NCI-H2196 (cell line): ENCODE data around the gene GCSAM.

Experiments
- DNase-seq: peaks from one replicate; lab custom pipeline; 2025; ENCODE audit not compliant: unreplicated experiment; lab: John Stamatoyannopoulos, UW

Gene GCSAM, protein sequence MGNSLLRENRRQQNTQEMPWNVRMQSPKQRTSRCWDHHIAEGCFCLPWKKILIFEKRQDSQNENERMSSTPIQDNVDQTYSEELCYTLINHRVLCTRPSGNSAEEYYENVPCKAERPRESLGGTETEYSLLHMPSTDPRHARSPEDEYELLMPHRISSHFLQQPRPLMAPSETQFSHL

GRCh38 chr3:112132975-112133448, at the start of gene GCSAM:
GCSAM (minus strand) TSS chr3:112133248; CDS start chr3:112133120, 128 bp downstream.
- no peak for DNase-seq

GRCh38 chr3:112175646-112176045, 42.6 kb upstream of the GCSAM start:
- no peak for DNase-seq

GRCh38 chr3:112175037-112175436, 42.0 kb upstream of the GCSAM start:
- DNase-seq, result no peak

DNA sequence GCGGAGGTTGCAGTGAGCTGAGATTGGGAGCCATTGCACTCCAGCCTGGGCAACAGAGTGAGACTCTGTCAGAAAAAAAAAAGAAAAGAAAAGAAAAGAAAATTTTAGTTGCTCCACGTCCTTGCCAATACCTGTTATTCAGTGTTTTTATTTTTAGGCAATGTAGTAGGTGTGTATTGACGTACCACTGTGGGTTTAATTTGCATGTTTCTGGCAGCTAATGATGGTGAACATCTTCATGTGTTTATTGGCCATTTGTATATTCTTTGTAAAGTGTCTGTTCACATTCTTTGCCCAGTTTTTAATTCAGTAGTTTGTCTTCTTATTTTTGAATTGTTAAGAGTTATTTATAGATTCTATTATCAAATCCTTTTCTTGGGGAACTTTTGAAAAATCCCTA, 38.1 kb upstream of the GCSAM start:
- DNase-seq, result no peak

DNA sequence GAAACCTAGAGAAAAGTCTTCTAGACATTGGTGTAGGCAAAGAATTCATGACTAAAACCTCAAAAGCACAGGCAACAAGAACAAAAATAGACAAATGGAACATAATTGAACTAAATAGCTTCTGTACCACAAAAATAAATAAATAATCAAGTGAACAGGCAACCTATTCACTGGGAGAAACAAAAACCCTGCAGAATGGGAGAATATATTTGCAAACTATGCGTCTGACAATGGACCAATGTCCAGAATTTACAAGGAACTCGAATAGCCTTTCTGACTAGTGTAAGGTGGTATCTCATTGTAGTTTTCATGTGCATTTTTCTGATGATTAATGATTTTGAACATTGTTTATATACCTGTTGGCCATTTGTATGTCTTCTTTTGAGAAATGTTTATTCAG, 37.0 kb upstream of the GCSAM start:
- DNase-seq, result no peak

DNA sequence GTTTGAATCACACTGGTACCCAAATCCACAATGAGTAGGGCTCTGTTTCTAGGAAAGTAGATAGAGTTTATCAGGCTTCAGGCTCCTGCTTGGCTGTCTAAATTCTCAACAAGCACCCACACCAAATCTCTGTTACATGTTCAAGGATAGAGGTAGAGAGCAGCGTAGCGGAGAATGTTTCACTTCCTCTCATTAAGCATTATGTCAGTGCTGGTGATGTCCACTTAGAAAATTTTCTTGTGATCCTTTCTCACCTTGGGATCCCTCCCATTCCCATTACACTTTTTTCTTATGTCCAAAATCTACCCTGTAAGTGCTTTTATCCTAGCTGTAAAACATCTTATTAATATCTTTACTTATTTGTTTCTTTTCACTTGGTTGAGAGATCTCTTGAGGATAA, 34.7 kb upstream of the GCSAM start:
- no peak for DNase-seq

DNA sequence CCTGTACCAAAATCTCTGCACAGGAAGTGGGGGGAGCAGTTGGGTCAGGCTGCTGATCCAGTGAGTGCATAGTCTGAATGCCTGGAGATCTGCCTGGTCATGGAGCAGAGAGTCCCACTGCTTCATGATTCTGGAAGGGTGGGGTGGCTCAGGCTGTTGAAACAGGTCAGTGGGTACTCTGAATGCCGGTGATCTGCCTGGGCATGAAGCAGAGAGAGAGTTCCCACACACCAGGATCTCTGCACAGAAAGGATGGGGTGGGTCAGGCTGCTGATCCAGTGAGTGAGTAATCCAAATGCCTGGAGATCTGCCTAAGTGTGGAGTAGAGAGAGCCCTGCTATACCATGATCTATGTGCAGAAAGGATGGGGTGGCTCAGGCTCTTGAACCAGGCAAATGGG, 16.1 kb upstream of the GCSAM start:
- DNase-seq, result no peak

DNA sequence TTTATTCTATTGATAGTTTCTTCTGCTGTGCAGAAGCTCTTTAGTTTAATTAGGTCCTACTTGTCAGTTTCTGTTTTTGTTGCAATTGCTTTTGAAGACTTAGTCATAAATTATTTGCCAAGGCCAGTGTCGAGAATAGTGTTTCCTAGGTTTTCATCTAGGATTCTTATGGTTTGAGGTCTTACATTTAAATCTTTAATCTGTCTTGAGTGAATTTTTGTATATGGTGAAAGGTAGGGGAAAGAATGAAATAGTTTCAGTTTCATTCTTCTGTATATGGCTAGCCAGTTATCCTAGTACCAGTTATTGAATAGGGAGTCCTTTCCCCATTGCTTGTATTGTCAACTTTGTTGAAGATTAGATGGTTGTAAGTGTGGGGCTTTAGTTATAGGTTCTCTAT, 10.6 kb upstream of the GCSAM start:
- no peak for DNase-seq

- no peak for DNase-seq
Observed at GRCh38 chr3:112143251-112143650, 10.2 kb upstream of the GCSAM start.

DNA sequence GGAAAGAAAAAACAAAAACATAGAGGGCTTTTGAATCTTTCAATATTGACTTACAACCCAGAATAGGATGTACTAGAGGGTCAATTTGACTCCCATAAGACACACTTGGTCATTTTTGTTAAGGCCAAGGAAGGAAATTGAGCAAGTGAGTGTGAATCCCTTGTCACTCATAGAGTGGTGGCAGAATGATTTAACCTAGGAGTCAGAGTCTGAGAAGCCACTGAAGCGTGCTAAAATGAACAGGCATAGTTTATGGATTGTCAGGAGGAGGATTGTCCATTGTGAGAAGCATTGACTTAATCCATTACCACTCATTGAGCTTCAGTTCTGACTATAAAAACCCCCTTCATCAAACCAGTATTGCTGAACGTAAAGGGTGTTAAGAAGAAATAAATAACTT, 8.2 kb upstream of the GCSAM start:
- no peak for DNase-seq

DNA sequence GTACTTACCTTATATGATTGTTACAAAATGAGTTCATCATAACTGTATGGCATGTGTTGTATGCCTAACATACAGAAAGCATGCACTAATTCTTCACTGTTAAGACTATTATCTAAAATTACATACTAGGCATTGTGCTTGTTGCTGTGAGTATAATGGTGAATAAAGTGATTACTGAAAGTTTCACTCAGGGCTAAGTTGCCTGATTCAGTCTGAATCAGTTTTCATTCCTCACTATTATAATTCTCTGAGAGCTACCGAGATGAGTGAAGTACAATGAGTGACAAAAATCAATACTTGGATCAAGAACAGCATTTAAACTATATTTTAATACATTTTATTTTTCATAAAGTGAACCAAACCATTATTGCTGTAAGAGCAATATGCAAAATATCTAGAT, 7.5 kb upstream of the GCSAM start:
- no peak for DNase-seq

GRCh38 chr3:112138219-112138969, 5.3 kb upstream of the GCSAM start:
- no peak for DNase-seq

- no peak for DNase-seq
Observed at GRCh38 chr3:112137781-112138180, 4.7 kb upstream of the GCSAM start.

- DNase-seq, result peak; percentile 71
Observed at GRCh38 chr3:112136959-112137693, 4.1 kb upstream of the GCSAM start.

- DNase-seq, result no peak
Observed at GRCh38 chr3:112136046-112136445, 3.0 kb upstream of the GCSAM start.

GRCh38 chr3:112134335-112135124, 1.5 kb upstream of the GCSAM start:
- peak; percentile 71 for DNase-seq

GRCh38 chr3:112133626-112134334, 732 bp upstream of the GCSAM start:
- no peak for DNase-seq

DNA sequence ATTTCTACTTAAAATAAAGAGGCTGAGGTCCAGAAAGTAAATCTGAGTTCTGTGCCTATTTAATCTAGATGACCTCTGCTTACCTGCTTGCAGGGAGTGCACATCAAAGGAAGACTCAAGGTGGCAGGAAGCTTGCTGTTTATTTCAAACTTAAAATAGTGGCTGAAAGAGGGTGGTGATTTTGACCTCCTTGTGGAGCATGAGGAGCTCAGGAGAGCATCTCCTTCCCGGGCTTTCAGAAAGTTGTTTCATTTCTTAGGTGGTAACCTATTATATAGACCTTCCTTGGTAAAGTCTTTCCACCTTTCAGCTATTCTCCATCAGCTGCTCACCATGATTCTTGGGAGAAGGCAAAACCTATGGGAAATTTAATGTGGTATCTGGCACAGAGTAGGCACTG, 494 bp downstream of the GCSAM start:
- DNase-seq, result no peak

GRCh38 chr3:112132088-112132487, 960 bp downstream of the GCSAM start:
- DNase-seq, result no peak

DNA sequence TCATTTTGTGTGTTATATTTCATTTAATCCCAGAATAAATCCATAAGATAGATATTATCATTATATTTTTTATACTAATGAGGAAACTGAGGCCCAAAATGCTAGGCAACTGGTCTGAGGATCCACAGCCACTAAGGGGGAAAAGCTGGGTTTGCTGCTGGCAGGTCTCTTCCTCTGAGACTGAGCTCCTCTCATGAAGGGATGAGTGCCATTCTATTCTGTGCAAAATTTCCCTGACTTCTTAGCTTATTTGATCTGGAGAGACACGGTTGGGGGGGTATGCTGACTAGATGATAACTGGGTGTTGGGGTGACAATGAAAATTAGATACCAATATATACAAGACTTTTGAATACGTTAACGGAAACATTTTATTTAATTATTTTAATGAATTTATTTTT, 1.9 kb downstream of the GCSAM start:
- no peak for DNase-seq

GRCh38 chr3:112130638-112130993, 2.4 kb downstream of the GCSAM start:
- no peak for DNase-seq
